PC-9 (cell line): Measurements from ENCODE around the gene SCNN1G.

Experiments
- CTCF ChIP-seq: fragments of 200-600 bp; sonication (generic); conservative IDR thresholded peaks from 2 replicates; pipeline ENCODE4 v1.6.1; 2017; ENCODE audit warnings: mixed run types, antibody characterized with exemption, mild to moderate bottlenecking, moderate library complexity
- EZH2 ChIP-seq: fragments of 200-600 bp; sonication (generic); IDR thresholded peaks from 2 replicates; pipeline ENCODE4 v1.8.0; 2017; ENCODE audit warnings: antibody characterized with exemption, low read depth

GRCh38 chr16:23164736-23165135, 17.8 kb upstream of the SCNN1G start:
- no peak for TF ChIP-seq EZH2
- no peak for TF ChIP-seq CTCF
